ENCODE data around the gene KCNC4. TPM values are rescaled to one million over a fixed set of nuclear protein-coding genes. Genes with fewer than 3 reads are reported as not detected.

Gene KCNC4
- total RNA-seq, 1 experiment from 2014 or later = 8.9 TPM

DNA sequence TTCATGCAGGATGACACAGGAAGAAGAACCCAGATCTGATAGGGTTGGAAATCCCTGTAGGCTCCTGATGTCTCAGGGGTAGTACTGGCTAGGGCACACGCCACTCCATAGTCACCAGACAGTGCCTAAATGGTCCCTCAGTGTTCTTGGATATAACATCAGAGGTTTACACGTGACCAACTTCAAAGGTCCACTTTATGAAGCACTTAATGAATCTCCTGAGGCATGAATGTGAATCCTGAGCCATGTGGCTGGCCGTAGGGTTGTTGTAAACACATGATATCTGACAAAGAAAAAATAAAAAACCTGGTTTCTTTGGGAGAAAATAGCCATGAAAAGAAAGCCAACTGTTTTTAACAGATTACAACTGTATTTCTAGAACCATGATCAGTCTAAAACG, 32.3 kb upstream of the KCNC4 start:
- Mint-ChIP-seq H3K9me3 (no peaks in the 10 kb centered on the region), H3K27ac (no peak overlapping the region), H3K4me1 (peaks cover 11 to 15% of the 10 kb centered on the region in 2 experiments), H3K27me3 (ENCODE audit: low read depth) (no peaks in the 10 kb centered on the region; the same call in 1 of the 2 replicates), H3K36me3 (ENCODE audit: insufficient read depth in 1 of 3, low read depth in 3 of 3) (no peaks in the 10 kb centered on the region), H3K4me3 (no peak overlapping the region)
- no CpG with 5 or more reads among the region's 4 CpGs for WGBS (ENCODE audit: extremely low coverage, insufficient read length, low lambda C conversion rate)
- Histone ChIP-seq H3K56ac (ENCODE audit: insufficient read length, low read depth, low read length) (no peak overlapping the region), H2BK15ac (ENCODE audit: low read depth, low read length) (no peak overlapping the region), H2AFZ (ENCODE audit: low read length) (no peak overlapping the region), H3K23me2 (ENCODE audit: insufficient read length, low read depth, low read length, poor library complexity, severe bottlenecking) (no peaks in the 10 kb centered on the region), H3K27ac (ENCODE audit: insufficient read length, low read depth, low read length) (no peak overlapping the region), H3K79me2 (ENCODE audit: insufficient read depth, low read length) (no peaks in the 10 kb centered on the region), H3K9me3 (ENCODE audit: control insufficient read depth, low read depth, low read length) (no peaks in the 10 kb centered on the region), H3K18ac (ENCODE audit: insufficient read length, low read depth, low read length) (no peak overlapping the region), H3K23ac (ENCODE audit: insufficient read length, low read depth, low read length) (no peak overlapping the region), H4K20me1 (ENCODE audit: control insufficient read depth, insufficient read depth, insufficient read length) (no peaks in the 10 kb centered on the region), H3K4ac (ENCODE audit: low read depth, low read length) (no peak overlapping the region), H4K91ac (ENCODE audit: insufficient read length, low read depth, low read length) (no peak overlapping the region), H3K79me1 (ENCODE audit: insufficient read depth, low read depth, low read length, poor library complexity, severe bottlenecking) (no peaks in the 10 kb centered on the region), H2AK5ac (ENCODE audit: insufficient read length, low read length) (no peak overlapping the region), H3T11ph (ENCODE audit: low read length) (no peak overlapping the region), H2BK20ac (ENCODE audit: low read depth, low read length, poor library complexity, severe bottlenecking) (no peak overlapping the region), H3K27me3 (ENCODE audit: insufficient read depth, low read length) (no peaks in the 10 kb centered on the region), H3K4me1 (ENCODE audit: insufficient read depth, low read length) (no peaks in the 10 kb centered on the region), H3K14ac (ENCODE audit: insufficient read depth, low read length) (no peak overlapping the region), H2BK5ac (ENCODE audit: insufficient read length, low read length) (no peak overlapping the region), H4K8ac (replicated peaks; ENCODE audit: insufficient read length, low read depth, low read length) (no peak overlapping the region), H3K9ac (ENCODE audit: extremely low read depth, insufficient read length, low read length) (no peak overlapping the region), H2BK12ac (ENCODE audit: insufficient read length, low read depth, low read length) (no peak overlapping the region), H3K4me2 (ENCODE audit: insufficient read depth, insufficient read length, low read length) (no peak overlapping the region), H4K5ac (ENCODE audit: insufficient read length, low read depth, low read length) (no peak overlapping the region), H2BK120ac (ENCODE audit: low read depth, low read length, poor library complexity, severe bottlenecking) (no peak overlapping the region)
- DNase-seq = no peak
- TF ChIP-seq CTCF (conservative IDR thresholded peaks at IDR 0.05) = no peak

Measured in H9 (cell line).